ENCODE measurements around the gene RLF. TPM values are rescaled to one million over a fixed set of nuclear protein-coding genes. Genes with fewer than 3 reads are reported as not detected.
A peak's percentile ranks its signal among the peaks of the same experiment; 100 is the strongest.

The RLF gene
- total and polyA plus RNA-seq, 9 of the 15 experiments (the other 6 are each of a cell fraction or from before 2014, with no cell fraction given), result 3.6 to 35.0 (median 21.2) TPM

DNA sequence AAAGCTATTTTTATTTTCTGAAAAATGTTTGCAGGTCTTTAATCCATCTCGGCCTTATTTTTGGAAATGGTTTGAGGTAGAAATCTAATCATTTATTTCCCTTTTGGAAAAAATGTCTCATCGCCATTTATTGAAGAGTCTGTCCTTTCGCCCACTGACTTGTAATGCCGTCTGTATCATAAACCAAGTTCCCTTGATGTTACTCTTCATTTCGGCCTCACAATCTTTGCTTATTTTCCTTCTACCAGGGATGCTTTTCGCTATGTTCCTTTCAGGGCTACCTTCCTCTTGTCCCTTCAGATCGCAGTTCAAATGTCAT, 422 bp upstream of the RLF start (continued):
- TF ChIP-seq, protein P1, sequence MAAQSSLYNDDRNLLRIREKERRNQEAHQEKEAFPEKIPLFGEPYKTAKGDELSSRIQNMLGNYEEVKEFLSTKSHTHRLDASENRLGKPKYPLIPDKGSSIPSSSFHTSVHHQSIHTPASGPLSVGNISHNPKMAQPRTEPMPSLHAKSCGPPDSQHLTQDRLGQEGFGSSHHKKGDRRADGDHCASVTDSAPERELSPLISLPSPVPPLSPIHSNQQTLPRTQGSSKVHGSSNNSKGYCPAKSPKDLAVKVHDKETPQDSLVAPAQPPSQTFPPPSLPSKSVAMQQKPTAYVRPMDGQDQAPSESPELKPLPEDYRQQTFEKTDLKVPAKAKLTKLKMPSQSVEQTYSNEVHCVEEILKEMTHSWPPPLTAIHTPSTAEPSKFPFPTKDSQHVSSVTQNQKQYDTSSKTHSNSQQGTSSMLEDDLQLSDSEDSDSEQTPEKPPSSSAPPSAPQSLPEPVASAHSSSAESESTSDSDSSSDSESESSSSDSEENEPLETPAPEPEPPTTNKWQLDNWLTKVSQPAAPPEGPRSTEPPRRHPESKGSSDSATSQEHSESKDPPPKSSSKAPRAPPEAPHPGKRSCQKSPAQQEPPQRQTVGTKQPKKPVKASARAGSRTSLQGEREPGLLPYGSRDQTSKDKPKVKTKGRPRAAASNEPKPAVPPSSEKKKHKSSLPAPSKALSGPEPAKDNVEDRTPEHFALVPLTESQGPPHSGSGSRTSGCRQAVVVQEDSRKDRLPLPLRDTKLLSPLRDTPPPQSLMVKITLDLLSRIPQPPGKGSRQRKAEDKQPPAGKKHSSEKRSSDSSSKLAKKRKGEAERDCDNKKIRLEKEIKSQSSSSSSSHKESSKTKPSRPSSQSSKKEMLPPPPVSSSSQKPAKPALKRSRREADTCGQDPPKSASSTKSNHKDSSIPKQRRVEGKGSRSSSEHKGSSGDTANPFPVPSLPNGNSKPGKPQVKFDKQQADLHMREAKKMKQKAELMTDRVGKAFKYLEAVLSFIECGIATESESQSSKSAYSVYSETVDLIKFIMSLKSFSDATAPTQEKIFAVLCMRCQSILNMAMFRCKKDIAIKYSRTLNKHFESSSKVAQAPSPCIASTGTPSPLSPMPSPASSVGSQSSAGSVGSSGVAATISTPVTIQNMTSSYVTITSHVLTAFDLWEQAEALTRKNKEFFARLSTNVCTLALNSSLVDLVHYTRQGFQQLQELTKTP (IDR thresholded peaks at IDR 0.05; ENCODE audit: low read depth in 1 of 2, partially characterized antibody in 2 of 2), result peak in 1 of 2 experiments; percentile 55
- TF ChIP-seq ZNF197 (CRISPR knock-in tag; IDR thresholded peaks at IDR 0.05; ENCODE audit: low read depth), result 0 out of 2 replicates have a peak, but pooled peaks have one; percentile 45
- TF ChIP-seq NFATC3 (IDR thresholded peaks at IDR 0.05), result peak; percentile 85
- TF ChIP-seq, protein P2, sequence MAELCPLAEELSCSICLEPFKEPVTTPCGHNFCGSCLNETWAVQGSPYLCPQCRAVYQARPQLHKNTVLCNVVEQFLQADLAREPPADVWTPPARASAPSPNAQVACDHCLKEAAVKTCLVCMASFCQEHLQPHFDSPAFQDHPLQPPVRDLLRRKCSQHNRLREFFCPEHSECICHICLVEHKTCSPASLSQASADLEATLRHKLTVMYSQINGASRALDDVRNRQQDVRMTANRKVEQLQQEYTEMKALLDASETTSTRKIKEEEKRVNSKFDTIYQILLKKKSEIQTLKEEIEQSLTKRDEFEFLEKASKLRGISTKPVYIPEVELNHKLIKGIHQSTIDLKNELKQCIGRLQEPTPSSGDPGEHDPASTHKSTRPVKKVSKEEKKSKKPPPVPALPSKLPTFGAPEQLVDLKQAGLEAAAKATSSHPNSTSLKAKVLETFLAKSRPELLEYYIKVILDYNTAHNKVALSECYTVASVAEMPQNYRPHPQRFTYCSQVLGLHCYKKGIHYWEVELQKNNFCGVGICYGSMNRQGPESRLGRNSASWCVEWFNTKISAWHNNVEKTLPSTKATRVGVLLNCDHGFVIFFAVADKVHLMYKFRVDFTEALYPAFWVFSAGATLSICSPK (IDR thresholded peaks at IDR 0.05; ENCODE audit: borderline replicate concordance), result 0 out of 2 replicates have a peak, but pooled peaks have one; percentile 29
- no peak for TF ChIP-seq NFXL1 (CRISPR knock-in tag; IDR thresholded peaks at IDR 0.05)
